Stimulated activated CD4-positive, alpha-beta T cell treated with anti-CD3 and anti-CD28 coated beads, Interleukin-1b, Interleukin-23, amount 100 ng/mL, for 1 hour (primary cell): ENCODE results near the gene COL21A1.
"Not testable (repeated sequence)": the region's sequence is repeated elsewhere in the genome, so short reads cannot be mapped to it uniquely, and the experiment has no call there.

Experiments
- DNase-seq, 2 donors: peaks; one replicate each; pipeline ENCODE4 v3.0.0-alpha.2; 2020; ENCODE audit warnings: low read depth in 2 of 2

Gene COL21A1

DNA sequence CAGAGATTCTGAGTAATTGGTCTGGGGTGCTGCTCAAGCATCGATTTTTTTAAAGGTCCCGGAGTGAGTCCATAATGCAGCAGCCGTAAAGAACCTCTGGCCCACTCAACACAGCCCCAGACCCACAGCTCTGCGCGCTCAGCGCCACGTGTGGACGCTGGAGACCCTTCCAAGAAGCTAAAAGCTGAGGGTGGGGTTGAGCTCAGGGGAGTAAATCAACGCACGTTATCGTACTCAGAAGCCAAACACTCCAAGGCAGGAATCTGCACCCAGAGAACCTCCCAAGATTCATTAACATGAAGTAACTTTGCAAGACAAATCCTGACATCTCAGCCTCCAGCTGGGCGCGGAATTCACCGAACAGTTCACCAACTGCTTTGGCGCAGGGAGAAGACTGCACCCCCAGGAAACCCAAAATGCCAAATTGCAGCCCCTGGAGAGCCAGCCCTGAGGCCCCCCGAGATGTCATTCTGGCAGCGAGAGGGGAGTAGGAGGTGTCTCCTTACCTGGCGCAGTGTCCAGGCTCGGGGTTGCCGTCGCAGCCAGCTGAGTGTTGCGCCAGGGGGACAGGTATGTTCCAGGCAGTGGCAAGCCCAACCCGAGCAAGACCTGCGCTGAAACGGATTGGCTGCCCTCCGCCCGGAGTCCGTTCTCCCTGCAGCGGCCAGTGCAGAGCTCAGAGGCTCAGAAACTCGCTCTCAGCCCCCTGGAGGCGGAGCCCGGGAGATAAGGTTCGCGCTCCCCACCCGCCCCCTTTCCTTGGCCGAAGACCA, at the start of gene COL21A1:
COL21A1 (minus strand) TSS at position 700 of the 773 bp plus-strand sequence. CDS start 64,962 bp downstream, outside the sequence.
- no peak for DNase-seq

DNA sequence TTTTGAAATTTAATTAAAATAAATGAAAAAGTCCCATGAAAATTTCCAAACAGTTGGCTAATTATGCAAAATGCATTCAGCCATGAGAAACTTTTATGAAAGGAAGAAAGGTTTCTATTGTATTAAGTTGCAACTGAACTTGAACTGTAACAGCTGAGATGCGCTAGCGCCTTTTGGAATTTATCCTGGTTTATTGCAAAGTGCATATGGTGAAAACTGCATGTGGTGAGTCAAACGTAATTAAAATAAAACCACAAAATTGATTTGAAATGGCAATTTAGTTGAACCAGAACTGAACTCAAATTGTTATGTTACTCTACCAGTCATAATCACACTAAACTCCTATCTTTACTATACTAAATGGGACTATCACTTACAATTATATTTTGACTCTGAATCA, 46.4 kb upstream of the COL21A1 start:
- no peak for DNase-seq

DNA sequence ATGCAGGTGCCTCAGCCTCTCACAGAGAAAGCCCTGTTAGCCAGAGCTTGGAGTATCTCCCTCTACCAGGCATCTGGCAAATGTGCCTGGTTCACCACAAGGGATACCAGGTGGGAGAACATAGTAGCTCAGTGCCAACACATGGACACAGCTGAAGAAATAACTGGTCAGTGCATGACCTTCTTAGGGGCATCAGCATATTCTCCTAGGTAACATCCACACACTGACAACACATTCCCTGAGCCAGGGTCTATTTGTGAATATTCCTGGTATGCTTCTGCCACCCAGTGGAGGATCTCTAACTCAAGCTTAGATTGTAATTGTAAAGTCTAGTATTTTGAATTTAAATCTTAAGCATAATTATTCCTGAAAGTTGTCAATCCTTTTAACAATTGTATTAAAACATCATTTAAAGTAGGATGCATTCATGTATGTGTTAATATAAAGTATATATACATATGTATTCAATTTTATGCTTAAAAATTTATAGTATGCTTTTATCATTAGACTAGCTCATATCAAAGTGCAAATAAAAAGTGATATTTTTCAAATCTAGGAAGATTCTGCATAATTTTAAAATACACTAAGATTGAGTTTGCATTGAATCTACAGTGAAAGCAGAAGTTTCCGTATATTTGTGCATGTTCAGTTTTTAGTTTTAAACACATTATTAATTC, 45.3 kb upstream of the COL21A1 start:
- no peak for DNase-seq

DNA sequence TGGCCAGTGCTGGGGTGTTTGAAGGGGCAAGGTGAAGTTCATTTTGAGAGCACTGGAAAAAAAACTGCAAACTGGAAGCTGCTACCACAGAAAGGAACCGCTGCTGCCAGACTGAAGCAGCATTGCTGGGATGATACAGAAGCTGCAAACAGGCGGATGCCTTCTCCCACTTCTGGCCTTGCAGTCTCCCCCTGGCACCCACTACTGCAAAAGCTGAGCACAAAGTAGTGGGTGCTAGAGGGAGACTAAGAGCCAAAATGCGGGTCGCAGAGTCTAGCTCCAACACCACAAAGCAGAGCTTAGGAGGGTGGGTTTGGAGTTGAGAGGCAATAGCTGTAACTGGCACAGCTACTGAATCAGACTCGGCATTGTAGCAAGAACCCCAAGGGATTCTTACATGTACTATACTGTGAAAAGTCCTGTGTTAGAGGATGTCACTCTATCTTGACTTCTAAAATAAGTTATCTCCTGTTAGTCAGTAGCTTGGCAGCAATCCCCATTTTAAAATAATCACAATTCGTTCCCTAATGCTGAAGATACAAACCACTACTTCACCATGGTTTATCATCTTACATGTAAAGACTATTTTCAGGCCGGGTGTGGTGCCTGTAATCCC, 44.0 kb upstream of the COL21A1 start:
- DNase-seq, result no peak

DNA sequence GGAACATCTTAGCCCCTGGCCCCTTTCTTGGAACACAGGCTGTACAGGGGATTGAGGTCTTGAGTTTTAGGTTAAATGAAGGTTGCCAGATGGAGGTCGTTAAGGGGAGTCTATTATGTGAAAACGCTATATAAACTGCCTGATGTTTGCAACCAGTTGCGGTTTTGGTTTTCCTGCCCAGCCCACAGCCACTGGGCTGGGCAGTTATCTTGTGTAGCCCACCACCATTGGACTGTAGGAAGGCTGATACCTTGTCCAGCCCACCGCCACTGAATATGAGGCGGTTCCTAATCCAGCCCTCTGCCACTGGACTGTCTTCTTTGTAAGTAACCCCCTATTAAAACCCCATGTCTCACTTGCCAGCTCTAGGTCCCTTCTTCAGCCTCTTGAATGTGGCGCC, 42.3 kb upstream of the COL21A1 start:
- no peak for DNase-seq

DNA sequence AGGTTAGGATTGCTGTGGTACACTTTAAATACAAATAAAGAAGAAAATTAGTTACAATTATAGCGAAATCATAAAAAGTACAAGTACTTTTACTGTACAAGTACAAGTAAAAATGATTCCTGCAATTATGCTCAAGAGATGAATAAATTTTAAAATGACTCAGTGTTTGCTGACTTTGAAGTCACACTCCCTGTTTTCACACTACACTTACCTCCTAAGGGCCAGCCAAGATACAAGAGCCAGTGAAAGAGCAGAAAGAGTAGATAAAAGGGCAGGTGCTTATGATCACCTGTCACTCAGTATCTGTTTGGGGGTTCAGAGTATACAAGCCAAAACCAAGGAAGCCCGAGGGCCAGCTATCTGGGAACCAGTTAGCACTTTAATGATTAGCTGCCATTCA, 41.0 kb upstream of the COL21A1 start:
- no peak for DNase-seq

DNA sequence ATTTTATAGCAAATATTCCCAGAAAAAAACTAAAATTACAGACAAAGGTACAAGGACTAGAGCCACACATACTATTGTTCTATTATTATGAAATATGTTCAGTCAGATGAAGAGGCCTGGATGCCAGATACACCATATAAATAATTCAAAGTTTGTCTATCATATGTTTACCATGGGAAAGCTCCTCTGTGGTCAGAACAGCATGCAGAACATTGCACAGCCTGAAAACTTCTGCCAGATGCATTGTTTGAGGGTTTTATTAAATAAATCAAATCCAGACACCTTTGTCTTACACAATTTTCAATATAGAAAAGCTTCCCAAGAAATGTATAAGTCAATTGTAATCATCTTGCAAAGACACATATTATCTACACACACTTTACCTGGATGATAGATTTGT, 35.0 kb upstream of the COL21A1 start:
- DNase-seq, result no peak

DNA sequence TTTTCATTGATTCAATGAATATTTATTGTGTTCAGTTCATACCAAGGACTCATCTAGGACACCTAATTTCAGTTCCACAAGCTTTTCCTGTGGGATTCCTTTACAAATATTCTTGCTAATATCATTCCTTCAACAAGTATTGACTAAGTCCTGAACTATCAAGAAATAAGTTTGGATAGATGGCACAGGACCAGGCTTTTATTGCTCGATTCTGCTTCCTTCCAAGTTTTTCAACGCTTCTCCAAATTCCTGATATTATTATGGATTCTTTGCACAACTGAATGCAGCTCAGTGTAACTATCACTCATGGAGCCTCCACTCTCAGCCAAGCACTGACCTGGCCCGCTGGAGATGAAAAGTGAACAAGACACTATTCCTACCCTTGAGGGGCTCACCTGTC, 32.7 kb upstream of the COL21A1 start:
- DNase-seq, result no peak

DNA sequence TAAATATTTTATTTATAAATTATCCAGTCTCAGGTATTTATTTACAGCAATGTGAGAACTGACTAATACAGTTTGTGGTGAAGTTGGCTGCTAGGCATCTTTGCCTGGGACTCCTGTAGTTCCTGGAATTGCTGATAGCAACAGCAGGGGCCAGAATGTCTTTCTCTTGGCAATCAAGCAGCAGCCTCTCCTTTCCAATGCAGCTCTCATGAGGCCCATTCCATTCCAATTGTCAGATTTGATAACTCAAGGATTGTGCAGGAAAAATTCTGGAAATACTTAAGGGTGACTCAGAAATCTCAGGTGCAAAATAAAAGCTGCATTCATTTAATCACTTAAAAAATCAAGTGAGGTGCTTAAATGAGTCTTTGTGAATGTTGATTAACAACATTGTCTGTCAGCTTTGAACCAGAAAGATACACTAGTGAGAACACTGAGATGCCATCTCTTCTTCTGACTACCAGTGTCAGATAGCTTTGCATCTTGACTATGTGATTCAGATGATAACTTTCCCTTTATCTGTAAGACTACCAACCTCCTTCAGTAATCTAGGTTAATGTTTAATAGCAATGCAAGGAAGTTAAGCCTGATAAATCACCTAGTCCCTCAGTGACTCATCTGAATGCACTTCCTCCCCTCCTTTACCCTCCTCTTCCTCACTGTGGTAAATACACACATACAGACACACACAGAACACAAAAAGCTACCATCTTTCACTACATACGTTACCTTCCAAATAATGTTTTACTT, 32.1 kb upstream of the COL21A1 start:
- DNase-seq, result no peak

DNA sequence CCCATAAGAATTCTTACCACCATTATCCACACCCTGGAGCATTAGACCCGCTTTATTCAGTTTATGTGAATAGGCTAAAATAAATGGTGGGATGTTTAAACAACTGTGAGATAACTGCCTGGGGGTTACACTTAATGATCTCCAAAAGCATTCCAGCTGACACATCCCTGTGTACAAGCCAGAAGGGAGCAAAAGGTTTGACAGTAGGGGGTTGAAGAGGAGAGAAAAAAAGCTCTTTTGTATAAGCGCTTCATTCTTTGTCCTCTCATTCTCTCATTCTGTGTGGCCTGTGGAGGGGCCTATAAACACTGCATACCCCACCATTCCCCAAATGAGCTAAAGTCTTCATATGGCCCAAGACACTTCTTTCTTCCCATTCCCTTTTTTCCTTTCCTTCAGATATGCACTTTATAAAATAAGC, 30.8 kb upstream of the COL21A1 start:
- no peak for DNase-seq

DNA sequence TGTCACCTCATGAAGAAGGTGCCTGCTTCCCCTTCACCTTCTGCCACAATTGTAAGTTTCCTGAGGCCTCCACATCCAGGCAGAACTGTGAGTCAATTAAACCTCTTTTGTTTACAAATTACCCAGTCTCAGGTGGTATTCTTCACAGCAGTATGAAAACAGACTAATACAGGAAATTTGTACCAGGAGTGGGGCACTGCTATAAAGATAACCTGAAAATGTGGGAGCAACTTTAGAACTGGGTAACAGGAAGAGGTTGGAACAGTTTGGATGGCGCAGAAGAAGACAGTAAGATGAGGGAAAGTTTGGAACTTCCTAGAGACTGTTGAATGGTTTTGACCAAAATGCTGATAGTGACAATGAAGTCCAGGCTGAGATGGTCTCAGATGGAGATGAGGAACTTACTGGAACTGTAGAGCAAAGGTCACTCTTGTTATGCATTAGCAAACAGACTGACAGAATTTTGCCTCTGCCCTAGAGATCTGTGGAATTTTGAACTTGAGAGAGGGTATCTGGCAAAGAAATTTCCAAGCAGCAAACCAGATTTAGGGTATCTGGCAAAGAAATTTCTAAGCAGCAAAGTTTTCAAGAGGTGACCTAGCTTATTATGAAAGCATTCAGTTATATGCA, 23.5 kb upstream of the COL21A1 start:
- no peak for DNase-seq

DNA sequence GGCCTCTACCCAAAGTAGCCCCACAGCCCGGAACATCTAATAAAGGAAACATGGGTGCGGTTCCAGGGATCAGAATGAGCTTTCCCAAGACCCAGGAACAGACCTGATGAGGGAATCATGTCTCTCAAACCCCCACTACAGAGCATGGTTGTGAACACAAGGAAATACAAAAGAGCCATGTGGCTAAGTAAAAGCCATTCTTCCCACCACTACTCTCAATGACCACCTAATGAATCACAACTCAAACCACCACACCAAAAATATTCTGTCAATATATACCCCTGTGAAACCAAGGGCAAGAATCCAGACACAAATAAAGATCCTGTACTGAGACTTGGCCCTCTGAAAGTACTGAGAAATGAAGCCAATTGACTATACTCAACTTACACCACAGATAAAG, 20.9 kb upstream of the COL21A1 start:
- DNase-seq, result no peak

DNA sequence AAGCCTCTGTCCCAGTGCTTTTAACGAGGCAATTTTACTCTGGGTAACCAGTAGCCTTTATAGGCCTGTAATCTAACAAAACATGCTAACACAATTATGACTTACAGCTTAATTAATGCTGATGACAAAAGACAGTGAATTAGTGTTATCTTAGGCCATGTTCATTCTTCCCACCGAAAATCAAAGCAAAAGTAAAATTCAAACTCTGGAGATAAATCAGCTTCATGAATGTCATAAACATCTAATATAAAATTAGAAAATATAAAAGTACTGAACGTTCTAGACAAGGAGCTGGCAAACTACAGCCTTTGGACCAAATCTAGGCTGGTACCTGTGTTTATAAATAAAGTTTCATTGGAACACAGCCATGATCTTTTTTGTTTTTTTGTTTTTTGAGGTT, 18.6 kb upstream of the COL21A1 start:
- DNase-seq, result no peak

DNA sequence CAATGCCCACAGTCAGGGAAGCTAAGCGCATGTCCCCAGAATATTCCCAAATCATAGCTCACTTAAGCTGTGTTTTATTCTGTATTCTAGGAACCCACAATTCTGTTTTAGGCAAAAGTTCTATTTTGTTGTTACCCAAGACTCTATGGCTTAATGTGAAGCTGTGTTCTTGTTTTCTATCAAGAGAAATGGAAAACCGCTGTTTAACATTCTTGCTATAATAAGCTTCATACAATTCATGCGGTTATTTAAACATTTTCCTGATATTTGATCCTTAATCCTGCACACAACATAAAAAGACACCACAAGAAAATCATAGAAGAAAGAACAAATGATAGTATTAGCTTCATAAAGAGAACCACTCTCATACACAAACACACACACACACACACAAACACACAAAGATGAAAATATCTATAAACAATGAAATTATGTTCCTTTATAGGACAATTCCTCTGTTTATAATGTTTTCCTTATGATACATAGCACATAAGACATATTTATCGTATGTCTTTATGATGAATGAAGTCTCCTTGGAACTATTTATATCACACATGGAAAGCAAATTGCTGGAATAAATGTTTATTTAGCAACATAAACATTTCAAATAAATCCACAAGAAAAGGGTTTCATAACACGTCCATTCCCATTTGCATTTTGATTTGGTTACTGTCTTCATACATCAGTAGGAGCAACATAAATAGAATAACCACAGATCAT, 16.4 kb upstream of the COL21A1 start:
- DNase-seq, result no peak

DNA sequence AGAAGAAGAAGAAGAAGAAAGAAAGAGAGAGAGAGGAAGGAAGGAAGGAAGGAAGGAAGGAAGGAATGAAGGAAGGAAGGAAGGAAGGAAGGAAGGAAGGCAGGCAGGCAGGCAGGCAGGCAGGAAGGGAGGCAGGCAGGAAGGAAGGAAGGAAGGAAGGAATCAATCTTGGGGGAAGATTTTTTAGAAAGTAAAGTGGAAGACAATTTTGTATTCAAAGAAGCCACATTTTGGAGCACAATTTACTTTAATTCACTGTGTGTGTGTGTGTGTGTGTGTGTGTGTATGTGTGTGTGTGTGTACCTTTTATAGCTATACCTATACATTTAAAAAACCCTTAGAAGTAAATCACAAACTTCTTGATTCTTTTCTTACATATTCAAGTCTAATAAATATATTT, 13.2 kb upstream of the COL21A1 start:
- not testable (repeated sequence) for DNase-seq

DNA sequence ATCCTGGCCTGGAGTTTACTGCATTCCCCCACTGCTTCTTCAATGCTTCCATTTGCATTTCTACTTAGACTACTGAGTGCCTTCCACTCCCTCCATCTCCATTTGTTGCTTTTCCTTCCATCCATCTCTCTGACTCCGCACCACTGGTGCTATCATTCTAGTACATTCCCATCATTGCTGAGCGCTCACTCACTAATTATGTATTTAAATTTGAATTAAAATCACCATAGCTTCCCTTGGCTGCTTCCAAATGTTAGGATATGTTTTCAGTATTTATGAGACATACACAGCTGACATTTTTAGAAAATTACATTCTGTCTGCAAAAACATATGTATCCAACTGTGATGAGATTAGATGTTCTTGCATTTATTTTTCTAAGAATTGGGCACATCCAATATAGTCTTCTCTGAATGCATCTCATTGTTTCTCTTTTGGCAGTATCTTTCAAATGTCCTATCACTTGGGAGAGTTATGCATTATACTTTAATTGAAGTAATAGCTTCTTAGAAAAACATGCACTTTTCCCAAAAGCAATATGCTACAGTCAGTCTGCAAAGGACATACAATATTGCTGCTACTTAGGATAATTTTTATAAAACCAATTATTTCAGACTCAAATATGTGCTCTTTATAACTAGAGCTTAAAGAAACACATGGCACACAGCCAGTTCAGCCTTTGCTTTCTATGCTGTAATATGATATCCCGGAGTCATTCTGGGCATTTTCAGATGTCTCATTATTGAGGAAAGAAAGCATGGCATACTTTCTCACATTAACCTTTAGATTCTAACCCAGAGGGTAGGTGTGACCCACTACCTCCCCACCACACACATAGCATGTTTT, 12.1 kb upstream of the COL21A1 start:
- DNase-seq, result no peak

DNA sequence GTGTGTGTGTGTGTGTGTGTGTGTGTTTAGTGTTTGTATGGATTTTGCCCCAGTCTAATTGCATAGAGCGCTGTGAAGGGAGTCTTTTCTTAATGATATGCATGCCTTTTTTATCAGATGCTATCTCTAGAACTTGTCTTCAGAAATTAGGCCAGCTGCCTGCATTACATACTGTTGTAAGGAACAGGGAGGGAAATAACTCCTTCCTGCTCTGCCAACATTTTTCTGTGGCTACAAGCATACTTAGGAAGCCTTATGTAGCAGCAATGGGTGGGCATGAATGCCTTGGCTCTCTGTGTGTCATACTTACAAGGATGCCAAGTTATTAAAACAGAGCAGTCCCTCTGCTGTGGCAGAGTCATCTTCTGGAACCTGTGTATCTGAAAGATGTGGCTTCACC, 8.0 kb upstream of the COL21A1 start:
- DNase-seq, result no peak

DNA sequence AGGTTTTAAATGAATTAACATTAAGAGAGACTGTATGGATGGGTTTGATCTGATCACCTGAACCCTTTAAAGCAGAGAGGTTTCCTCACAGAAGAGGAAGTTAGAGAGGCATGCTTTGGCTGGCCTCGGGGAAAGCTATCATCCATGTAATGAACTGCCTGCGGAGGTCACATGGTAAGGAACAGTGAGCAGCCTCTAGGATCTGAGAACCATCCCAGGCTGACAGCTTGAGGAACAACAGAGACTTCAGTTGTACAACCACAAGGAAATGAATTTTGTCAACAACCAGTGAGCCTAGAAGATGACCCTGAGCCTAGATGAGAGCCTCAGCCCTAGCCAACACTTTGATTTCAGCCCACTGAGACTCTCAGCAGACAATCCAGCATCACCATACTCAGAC, 2.9 kb upstream of the COL21A1 start:
- no peak for DNase-seq

DNA sequence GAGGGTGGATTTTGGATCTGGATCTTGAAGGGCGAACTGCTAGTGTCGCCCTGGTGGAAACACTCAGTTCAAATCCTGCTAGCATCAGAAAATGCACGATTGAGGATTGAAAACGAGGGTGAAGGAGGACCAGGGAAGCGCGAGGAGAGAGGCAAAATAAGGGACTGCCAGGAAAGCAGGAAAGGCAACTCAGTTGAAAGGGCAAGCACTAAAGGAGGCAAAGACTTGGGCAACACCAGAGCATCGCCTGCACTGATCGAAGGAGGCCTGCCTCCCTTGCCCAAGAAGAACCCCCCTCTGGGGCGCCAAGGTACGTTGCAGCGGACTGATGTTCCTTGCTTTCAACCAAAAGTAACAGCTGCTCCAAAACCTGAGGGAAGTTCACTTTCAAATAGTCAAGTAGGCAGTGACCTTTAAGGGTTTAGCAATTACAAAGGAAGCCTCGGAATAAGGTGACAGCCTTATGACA, 308 bp upstream of the COL21A1 start:
- no peak for DNase-seq

DNA sequence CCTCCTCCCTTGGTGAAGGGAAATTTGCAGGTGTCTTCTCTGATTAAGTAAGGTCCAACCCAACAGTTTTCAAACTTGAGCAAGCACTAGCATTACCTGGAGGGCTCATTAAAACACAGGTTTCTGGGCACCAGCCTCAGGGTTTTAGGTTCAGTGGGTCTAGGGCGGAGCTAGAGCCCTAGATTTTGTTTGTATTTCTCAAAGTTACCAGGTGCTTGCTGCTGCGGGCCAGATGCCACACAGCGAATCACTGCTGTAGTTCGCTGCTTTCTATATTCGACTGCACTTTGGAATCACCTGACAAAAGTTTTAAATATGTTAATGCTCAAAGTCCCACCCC, 869 bp downstream of the COL21A1 start:
- no peak for DNase-seq
